CD4-positive, alpha-beta T cell treated with Interferon gamma for 1 hour (primary cell): ENCODE data around the gene GREB1.
A peak's percentile ranks its signal among the peaks of the same experiment; 100 is the strongest.

Experiments used
- DNase-seq: peaks from one replicate; pipeline ENCODE4 v3.0.0-alpha.2; 2020

The GREB1 gene

DNA sequence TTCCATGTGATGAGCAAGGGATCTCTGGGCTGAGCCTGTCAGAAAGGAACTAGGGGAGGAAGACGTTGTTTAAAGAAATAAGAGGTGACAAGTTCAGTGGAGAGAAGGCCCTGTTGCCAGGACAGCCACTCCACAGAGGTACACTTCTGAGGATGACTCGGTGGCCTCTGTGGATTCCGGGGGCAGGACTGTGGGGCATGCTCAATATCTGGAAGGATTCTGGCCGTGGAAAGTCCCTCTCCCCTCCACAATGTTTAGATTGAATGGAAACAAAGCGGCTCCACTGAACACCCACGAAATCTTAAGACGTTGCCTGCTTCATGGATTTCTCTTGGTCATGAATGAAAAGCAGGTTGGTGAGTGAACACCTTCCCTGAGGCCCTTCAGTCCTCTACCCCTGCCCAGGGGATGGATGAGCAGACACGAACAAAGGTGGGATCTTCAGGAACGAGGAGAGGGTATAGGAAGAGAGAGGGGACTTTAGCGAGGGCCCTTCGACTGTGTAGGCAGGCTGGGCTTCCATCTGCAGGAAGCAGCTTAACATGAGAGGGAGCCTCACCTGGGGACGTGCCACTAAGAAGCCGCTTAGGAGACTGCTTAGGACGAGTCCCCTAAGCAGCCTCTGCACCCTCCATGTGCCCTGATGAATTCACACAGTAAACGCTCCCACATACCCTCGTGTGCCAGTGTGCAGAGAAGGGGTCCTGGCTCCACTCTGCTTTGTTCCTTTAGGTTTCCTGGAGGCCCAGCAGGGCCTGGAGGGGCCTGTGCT is 134.2 kb downstream of the GREB1 start:
- DNase-seq = no peak

DNA sequence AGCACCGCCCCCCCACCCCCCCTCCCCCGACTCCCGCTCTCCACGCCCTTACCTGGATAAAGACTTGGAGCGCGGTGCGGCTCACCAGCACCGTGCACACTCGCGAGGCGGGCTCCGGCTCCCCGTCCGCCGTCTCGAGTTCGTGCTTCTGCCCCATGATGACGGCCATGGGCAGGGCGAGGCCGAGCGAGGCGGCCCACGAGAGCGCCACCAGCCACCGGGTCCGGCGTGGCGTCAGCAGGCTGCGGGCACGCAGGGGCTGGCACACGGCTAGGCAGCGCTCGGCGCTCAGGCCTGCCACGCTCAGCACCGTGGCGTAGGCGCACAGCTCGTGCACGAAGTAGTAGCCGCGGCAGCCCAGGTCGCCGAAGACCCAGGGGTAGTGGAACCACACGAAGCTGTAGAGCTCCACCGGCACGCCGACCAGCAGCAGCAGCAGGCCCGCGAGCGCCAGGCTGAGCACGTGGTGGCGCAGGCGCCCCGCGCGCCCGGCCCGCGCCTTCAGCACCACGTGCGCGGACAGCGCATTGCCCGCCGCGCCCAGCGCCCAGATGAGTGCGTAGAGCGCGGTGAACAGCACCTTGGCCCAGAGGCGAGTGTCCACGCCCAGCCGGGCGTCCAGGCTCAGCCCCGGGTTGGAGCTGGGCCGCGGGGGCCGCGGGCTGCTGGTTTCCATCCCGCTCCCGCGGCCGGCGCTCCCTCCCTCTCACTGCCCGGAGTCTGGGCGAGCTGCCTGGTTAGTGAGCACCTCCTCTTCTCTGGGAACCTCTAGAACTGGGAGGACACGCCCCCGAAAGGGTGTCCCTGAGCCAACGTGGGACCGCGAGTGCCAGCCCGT is 135.8 kb downstream of the GREB1 start, which contains the start of gene NTSR2:
Gene NTSR2, minus strand, starts transcription at position 742 of the 838 bp plus-strand sequence. Its CDS starts 66 bp downstream, at position 676.
- DNase-seq = no peak

DNA sequence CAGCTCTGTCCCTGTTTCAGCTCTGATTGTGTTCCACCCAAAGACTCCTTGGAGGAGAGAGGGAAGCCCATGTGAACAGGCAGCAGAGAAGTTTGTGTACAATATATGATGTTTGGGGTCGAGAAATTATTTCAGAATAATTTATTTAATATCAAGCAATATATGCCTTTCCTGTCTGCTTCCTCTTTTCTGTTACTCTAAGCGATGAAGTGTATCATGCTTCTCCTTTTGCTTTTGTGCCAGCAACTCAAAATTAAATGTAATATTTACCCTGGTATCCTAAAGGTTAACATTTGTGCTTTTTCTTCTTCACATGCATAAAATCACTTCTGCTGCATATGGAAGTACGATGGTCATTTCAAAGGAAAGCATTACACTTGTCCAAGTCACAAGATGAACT is 138.6 kb downstream of the GREB1 start:
- no peak for DNase-seq

DNA sequence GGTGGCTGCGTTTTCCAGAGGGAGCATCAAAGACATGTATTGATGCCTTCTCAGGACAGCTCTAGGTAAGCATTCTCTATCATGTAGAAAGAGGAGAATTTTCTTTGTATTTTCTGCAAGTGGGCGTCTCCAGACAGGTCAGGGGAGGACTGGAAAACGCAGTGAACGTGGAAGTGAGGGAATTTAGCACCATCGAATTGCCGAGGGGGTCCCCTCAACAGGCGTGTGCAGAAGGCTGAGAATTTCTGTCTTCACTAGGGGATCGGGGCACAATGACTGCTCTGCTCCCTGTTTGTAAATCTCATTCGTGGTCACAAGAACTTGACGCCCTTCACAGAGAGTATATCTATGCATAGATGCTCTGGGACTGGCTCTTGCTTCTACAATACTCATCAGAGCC is 141.1 kb downstream of the GREB1 start:
- no peak for DNase-seq

DNA sequence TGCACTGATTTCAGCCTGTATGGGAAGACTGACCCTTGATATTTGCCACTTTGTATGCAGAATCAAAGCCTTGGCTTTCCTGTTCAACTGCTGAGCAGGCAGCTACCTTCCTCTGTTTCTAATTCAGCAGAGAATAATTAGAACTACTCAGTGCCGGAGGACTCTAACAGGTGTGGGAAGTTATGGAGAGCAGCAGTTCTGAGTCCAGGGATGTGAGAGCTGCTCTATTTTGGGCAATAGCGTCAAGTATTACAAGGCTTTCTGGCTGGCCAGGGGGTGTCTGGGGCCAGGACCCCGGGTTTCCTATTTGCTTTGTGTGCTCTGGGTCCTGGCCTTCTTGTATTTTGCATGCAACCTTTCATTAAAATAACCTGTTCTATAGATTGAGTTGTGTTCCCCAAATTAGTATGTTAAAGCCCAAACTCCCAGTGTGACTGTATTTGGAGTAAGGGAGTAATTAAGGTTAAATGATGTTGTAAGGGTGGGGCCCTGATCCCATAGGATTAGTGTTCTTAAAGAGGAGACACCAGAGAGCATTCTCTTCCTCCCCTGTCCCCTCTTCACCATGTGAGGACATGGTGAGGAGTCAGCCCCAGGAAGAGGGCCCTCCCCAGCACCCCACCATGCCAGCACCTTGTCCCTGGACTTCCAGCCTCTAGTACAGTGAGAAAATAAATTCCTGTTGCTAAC is 141.7 kb downstream of the GREB1 start:
- DNase-seq = no peak

DNA sequence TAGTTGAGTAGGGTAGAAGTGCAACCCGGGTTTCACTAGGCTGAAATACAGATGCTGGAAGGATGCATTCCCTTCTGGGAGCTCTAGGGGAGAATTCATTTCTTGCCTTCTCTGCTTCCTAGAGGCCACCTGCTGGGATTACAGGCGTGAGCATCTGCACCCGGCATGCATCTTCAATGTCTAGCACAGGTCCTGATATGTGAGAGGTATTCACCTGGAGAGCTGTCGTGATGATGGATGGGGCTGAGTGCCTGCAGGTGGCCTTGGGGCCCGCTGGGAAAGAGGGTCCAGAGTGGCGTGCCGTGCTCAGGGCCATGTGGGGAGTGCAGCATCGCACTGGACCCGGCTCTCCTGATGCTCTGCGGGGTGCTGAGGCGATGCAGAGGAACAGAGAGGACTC is 142.8 kb downstream of the GREB1 start:
- DNase-seq = no peak

DNA sequence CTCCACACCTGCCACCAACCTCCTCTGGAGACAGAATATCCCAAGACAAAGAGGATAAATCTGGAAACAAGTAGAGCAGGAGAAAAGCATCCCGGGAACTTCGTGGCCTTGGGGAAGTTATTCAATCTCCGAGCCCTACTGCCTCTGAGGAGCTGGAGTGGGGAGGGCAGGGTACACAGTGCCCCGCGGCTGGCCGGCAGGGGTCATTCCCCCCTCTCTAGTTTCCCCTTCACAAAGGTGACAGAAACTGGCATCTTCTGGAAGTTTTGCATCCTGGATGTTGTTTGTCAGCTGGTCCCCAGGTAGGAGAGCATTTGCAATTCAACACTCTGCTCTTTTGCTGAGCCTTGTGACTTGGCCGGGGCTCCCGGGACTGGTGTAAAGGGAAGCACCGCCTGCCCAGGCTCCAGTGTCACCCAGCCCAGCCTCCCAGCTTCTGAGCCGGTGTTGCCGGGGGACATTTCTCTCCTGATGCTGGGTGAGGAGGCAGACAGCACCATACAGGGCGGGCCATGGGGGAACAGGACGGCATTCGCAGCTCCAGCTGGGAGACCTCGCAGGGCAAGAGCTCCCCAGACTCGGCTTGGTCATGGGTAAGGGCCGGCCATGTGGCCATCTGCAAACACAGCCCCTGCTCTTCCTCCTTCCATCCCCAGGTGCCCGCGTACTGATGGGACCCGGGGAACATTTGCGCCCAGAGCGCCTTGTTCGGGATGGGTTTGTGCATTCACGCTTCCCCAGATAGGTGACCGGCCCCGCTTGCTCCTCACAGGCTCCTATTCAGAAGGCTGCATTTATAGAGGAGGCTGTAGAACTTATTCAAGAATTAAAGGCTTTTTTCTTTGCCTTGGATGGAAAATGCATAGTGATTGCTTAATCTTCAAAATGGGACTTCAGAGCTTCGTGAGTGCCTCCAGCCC is 143.6 kb downstream of the GREB1 start:
- no peak for DNase-seq

DNA sequence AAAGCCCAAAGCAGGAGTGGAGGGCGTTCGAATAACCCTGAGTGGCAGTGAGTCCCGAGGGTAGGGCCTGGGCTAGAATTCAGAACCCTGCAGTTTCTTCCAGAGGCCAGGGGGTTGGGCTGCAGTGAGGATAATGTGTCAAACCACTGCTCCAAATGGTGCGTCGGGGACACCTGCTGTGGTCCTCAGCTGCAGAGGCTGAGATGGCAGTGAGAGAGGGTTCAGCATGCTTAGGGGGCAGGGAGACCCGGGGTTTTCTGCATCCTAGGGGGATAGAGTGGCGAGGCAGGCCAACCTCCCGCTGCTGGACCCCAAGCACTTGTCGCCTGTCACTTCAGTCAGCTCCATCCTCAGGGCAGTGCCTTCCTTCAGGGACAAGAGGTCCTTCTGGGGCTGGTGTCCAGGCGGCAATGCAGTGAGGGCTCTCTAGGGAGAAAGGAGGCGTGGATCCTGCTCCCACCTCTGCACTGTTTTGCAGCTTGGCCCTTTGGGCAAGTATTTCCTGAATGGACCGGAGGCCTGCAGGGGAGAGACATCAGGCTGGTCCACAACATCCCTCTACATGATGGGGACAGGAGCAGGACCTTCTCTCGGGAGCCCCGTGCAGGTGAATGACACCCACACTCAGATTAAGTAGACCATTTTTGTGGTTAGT is 144.6 kb downstream of the GREB1 start:
- no peak for DNase-seq

DNA sequence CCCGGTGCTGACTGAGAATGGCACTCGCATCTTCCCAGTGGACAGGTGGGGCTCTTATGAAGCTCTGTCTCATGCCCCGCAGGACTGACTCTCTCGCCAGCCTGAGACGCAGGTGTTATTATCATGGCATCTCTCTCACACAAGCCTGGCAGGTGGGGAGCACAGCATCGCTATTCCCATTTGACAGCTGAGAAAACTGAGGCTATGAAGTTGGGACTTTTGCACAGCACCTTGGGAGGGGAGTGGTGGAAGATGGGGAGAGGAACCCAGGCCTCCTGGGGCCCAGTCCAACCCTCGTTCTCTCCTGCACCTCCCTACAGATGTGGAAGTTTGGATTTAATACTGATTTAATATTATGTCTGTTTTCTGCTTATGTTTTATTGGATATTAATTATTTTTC is 145.2 kb downstream of the GREB1 start:
- DNase-seq = no peak

DNA sequence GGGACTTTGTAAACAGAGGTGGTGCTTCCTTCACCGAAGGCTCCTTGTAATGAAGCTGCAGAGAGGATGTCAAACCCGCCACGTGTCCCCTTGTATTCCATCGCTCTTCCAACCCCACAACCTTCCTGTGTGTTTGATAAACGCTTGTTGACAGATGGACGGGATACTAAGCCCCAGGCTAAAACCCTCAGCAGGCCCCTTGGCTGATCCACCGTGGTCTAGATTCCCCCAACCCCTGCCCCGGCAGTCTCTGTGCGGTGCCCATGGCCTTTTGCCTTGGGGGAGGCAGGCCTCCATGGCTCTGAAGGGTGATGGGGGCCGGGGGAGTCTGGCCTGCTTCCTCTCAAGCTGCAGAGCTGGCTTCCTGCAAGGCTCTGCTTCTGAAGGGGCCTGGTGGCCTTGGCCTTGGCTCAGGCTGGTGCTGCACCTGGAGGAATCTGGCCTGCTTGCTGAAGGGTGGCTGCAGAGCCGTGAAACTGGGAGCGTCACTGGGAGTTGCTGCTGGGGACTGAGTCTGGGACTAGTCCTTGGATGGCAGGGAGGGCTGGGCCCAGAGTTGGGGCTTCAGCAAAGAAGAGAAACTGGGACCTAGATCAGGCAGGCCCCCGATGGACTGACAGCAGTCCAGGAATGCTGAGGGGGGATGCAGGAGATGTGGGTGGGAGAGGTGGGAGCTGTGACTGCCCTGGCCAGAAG is 145.8 kb downstream of the GREB1 start:
- no peak for DNase-seq

DNA sequence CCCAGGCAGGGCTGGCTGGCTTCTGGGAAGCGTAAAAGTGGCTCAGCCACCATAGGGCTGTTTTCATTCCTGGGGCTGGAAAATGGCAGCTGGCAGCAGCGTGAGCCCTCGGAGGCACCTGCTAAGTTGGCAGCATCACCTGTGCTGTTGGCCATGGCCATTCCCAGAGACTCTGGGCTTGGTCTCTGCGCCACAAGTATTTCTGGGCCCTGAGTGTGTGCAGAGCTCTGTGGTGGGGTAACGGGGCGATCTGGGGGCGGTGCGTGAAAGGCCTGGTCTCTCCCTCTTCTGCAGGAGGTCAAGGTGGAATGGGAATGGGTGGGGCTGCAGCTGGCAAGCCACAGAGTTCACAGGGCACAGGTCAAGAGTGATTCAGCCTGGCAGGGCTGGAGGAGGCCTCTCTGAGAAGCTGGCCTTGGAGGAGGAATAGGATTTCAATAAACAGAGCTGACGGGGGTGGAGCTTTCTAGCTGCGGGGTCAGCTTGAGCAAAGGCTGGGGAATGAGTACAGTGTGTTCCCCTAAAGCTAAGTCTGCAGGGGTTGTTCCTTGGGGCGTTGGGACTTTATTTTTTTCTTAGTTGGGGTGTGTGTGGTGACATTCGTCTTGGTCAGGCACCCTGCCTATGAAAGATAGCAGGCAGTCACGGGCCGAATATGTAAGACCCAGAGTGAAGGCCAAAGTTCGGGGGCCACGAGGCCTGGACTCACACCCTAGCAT is 146.5 kb downstream of the GREB1 start:
- DNase-seq = no peak

DNA sequence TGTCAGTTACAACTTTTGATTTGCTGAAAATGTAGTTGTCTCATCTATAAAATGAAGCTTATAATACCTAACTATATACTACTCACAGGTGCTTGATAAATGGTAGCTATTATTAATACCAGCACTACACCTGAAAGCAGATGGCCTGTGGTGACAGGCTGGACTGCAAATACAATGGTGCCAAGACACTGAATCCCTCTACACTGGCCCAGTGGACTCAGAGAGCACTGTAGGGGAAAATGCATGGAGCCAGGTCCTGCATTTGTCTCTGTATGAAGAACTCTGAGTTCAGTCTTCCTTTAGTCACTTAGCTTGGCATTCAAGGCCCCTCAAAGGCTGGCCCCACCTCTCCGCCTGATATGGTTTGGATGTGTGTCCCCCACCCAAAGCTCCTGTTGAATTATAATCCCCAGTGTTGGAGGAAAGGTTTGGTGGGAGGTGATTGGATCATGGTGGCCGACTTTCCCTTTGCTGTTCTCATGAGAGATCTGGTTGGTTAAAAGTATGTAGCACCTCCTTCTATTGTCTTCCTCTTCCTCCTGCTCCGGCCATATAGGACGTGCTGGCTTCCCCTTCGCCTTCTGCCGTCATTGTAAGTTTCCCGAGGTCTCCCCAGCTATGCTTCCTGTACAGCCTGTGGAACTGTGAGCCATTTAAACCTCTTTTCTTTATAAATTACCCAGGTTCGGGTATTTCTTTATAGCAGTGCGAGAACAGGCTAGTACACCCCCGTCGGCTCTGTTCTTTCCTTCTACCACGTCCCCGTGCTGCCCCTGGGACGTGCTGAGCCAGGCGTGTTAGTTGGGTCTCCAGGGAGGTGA is 147.3 kb downstream of the GREB1 start:
- no peak for DNase-seq

DNA sequence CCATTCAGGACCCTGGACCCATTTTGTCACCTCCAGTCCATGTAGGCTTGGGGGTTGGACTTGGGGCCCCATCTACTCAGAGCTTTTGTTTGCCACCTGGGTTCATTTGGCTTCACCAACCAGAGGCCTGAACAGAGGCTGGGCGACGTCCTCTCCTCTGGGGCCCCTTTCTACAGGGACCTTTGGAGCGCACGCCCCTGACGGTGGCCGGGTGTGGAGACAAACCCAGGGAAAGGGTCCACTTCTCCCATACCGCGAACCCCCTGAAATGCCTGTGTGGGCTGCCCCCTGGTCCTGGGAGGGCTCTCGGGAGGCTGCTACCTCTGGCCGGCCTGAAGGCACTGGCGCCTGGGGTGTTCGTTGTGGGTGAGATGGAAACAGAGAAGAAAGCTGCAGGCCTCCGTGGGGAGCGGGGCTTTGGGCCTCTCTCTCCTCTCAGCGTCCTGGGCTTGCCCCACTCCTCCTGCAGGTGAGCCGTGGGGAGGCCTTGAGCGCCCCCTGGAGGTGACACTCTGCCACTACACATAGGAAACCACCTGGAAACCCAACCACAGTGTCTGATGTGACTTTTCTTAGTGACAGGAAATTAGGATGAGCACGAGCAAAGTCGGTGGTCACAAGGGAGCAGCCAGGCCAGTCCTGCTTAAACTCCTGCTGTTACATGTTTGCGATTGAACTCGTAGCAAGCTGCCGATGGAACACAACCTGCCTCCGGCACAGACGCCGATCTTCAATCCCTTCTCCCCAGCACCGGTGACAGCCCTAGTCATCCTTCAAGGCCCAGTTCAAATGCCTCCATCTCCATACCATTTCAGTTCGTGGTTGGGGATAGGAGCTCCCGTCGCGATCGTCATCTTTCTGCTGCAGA is 148.1 kb downstream of the GREB1 start:
- peak; percentile 8 for DNase-seq

DNA sequence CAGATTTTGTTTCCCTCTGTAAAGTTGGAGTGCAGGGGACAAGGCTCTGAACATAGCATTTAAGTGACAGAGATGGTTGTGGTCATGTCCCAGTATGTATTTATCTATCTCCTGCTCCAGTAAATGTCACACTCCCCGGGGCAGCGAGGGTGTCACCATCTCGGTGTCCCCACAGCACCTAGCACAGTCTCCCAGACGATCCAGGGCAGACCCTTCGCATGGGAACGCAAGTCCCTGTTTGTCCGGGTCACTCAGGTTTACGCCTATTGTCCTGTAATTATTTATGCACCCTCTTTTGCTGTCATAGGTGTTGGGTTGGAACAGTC is 148.7 kb downstream of the GREB1 start:
- DNase-seq = no peak

DNA sequence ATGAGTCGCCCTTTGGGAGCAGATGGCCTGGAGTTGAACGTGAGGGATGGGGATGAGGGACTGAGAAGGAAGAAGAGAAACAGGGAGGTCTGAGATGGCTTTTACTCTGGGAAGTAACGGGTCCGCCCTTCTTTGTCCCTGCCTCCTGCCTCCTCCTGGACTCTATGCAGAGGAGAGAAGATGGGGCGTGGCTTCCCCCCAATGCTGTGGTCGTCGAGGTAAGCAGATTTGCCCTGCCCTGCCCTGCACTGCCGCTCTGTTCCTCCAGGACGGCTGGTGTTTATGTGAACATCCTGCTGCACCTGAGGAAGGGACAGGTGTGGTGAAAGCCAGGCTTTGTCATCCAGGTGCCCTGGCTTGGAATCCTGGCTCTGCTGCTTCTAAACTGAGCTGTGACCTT is 149.6 kb downstream of the GREB1 start:
- no peak for DNase-seq

DNA sequence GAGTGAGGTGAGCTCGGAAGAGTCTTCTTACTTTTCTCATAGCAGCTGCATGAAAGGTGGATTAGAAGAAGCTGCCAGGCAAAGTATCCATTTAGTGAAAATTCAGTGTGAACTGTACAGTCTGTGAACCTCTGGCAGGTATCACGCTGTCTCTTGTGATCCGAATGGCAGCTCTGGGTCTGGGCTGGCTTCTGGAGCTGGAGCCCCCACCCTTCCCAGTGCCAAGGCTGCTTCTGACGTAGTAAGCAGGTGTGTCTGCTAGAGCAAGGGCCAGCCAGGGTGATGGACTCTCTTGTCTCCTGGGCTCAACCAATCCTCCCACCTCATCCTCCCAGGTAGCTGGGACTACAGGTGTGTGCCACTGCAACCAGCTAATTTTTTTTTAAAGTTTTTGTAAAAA is 150.1 kb downstream of the GREB1 start:
- no peak for DNase-seq

DNA sequence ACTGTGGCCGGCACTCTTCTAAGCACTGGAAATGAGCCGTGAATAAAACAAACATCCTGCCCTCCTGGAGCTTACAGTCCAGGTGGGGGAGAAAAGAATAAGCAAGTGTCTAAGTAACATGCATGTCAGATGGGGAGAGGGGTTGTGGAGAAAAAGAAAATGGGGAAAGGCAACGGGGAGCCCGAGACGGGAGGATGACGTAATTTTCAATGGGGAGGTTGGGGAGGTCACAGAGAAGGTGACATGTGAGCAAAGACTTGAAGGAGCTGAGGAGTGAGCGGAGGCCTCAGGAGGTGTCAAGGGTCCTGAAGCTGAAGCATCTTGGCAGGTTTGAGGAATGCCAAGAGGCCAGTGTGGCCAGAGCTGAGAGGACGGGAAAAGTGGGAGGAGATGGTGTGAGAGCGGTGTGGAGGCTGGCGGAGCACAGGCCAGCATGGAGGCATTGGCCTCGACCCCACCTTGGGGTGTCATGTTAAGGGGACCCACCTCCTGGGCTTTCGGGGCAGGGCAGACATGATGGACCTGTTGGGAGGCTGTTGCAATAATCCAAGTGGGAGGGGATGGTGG is 151.1 kb downstream of the GREB1 start:
- no peak for DNase-seq

DNA sequence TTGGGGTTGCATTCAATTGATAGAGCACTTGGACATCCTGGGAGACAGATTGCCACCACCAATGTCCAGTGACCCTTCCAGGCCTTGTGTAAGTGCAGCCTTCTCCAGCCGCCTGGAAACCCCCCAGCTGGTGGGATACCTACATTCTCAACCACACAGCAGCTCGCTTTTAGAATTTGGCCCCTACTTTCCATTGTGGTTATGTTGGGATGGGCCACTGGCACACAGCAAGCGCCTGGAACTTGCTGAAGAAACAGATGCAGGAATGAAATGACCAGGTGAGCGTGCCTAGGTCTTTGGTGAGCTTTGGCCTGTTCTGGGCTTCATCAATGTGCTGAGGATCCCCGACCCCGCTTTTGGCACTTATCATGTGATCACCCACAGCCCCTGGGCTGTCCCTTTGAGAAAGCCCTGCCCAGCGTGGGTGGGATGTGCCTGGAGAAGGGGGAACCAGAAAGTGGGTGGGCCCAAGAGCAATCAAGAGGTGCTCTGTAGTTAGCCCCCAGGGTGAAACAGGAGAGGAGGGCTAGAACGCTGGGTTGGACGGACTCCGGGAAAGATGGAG is 152.1 kb downstream of the GREB1 start:
- no peak for DNase-seq
